PC-3 (cell line): ENCODE measurements around the gene BEX4. TPM values are rescaled to one million over a fixed set of nuclear protein-coding genes. Genes with fewer than 3 reads are reported as not detected.
"Not testable (repeated sequence)": the region's sequence is repeated elsewhere in the genome, so short reads cannot be mapped to it uniquely, and the experiment has no call there.

Experiments used
- ATAC-seq: fragments of 200-7000 bp; cut with Tn5 transposase; 2 replicates; pipeline ENCODE4 v1.9.1; 2020; ENCODE audit warnings: mild to moderate bottlenecking, moderate library complexity
- BruUV-seq: library from RNA; stranded (reverse); fragments of 400-500 nt; replicated peaks from 2 replicates; lab custom pipeline; 2021; lab: Mats Ljungman, UMichigan
- CTCF ChIA-PET: fragments of 300-600 bp; sonication (Branson Sonifier 250); formaldehyde crosslinking; loops from one replicate; lab custom pipeline; 2022; ENCODE audit warnings: antibody characterized with exemption; lab: Charles Lee
- POLR2A ChIA-PET: fragments of 300-600 bp; sonication (Branson Sonifier 250); formaldehyde crosslinking; loops from one replicate; lab custom pipeline; 2022; ENCODE audit warnings: antibody characterized with exemption; ENCODE audit not compliant: unreplicated experiment; lab: Charles Lee
- DNase-seq: peaks from one replicate; pipeline ENCODE4 v3.0.0-alpha.2; 2015
- H2AFZ ChIP-seq: fragments of 300-600 bp; sonication (generic); 2 replicates; pipeline ENCODE4 v1.6.0; 2016; ENCODE audit warnings: antibody characterized with exemption, low read length
- H3F3A ChIP-seq: fragments of 300-600 bp; sonication (generic); one replicate; pipeline ENCODE4 v1.6.0; 2017; ENCODE audit warnings: antibody characterized with exemption, low read length, control low read depth, mild to moderate bottlenecking; ENCODE audit not compliant: unreplicated experiment
- H3K27ac ChIP-seq: fragments of 300-600 bp; sonication (generic); 2 replicates; pipeline ENCODE4 v1.5.1; 2016; ENCODE audit warnings: mild to moderate bottlenecking, low read length
- H3K27me3 ChIP-seq: fragments of 300-600 bp; sonication (generic); 2 replicates; pipeline ENCODE4 v1.6.1; 2016; ENCODE audit warnings: low read length, mixed read lengths
- H3K36me3 ChIP-seq: fragments of 300-600 bp; sonication (generic); 2 replicates; pipeline ENCODE4 v1.6.1; 2016; ENCODE audit warnings: low read depth, mixed run types, low read length, mixed read lengths
- H3K4me1 ChIP-seq: fragments of 300-600 bp; sonication (generic); 2 replicates; pipeline ENCODE4 v1.5.1; 2016; ENCODE audit warnings: low read length; ENCODE audit not compliant: insufficient read depth
- H3K4me2 ChIP-seq: fragments of 300-600 bp; sonication (generic); 2 replicates; pipeline ENCODE4 v1.6.0; 2016; ENCODE audit warnings: low read length
- H3K4me3 ChIP-seq: fragments of 300-600 bp; sonication (generic); 2 replicates; pipeline ENCODE4 v1.5.1; 2016; ENCODE audit warnings: mild to moderate bottlenecking, low read length, mixed read lengths
- H3K79me2 ChIP-seq: fragments of 300-600 bp; sonication (generic); 2 replicates; pipeline ENCODE4 v1.6.1; 2017; ENCODE audit warnings: low read length, mixed read lengths
- H3K9ac ChIP-seq: fragments of 300-600 bp; sonication (generic); 2 replicates; pipeline ENCODE4 v1.6.0; 2016; ENCODE audit warnings: mild to moderate bottlenecking, low read length
- H3K9me2 ChIP-seq: fragments of 300-600 bp; sonication (generic); replicated peaks from 2 replicates; pipeline ENCODE4 v1.6.1; 2016; ENCODE audit warnings: mixed run types, low read length, mixed read lengths
- H3K9me3 ChIP-seq: fragments of 300-600 bp; sonication (generic); 2 replicates; pipeline ENCODE4 v1.6.1; 2016; ENCODE audit warnings: low read length, mixed read lengths
- H4K20me1 ChIP-seq: fragments of 300-600 bp; sonication (generic); 2 replicates; pipeline ENCODE4 v1.6.1; 2016; ENCODE audit warnings: low read length, mixed read lengths
- CTCF ChIP-seq: fragments of 300-600 bp; sonication (generic); conservative IDR thresholded peaks from 2 replicates; pipeline ENCODE4 v1.5.1; 2017; ENCODE audit warnings: antibody characterized with exemption, low read depth, mild to moderate bottlenecking, low read length
- EZH2 ChIP-seq: fragments of 300-600 bp; sonication (generic); IDR thresholded peaks from one replicate; pipeline ENCODE4 v1.6.1; 2017; ENCODE audit warnings: antibody characterized with exemption, mild to moderate bottlenecking, low read length; ENCODE audit not compliant: unreplicated experiment
- EZH2phosphoT487 ChIP-seq: fragments of 300-600 bp; sonication (generic); IDR thresholded peaks from 2 replicates; pipeline ENCODE4 v1.6.1; 2018; ENCODE audit warnings: mild to moderate bottlenecking, antibody characterized with exemption, low read length, borderline replicate concordance
- intact Hi-C: fragments of 100-400 bp; cut with micrococcal nuclease; formaldehyde crosslinking; loops from 2 replicates; pipeline ENCODE4 v1.9.0; 2023
- total RNA-seq: library from RNA; depleted of rRNA; stranded (reverse); fragments of >200 nt; gene quantifications from 2 replicates; pipeline ENCODE4 v1.2.3, GENCODE V29; 2014

Gene BEX4
- total RNA-seq, 1 experiment from 2014 or later = 10.9 TPM

GRCh38 chrX:103234869-103235268 is 20.0 kb downstream of the BEX4 start:
- POLR2A ChIA-PET = no interaction called here

GRCh38 chrX:103235608-103236007 is 20.7 kb downstream of the BEX4 start:
- ATAC-seq, H3K9me3 ChIP-seq, H2AFZ ChIP-seq, H3K36me3 ChIP-seq, H4K20me1 ChIP-seq, CTCF ChIA-PET, H3K27ac ChIP-seq, POLR2A ChIA-PET, H3K9ac ChIP-seq, H3K4me1 ChIP-seq, H3K27me3 ChIP-seq, H3K4me2 ChIP-seq, DNase-seq, H3K4me3 ChIP-seq, H3K9me2 ChIP-seq, BruUV-seq, intact Hi-C loops, H3F3A ChIP-seq, H3K79me2 ChIP-seq: not testable (repeated sequence)

More at GRCh38 chrX:103234869-103235268, 20.0 kb downstream of the BEX4 start:
- no peak for TF ChIP-seq EZH2
- TF ChIP-seq EZH2phosphoT487 = no peak
- Histone ChIP-seq H3K79me2 (no peaks in the 10 kb centered on the region), H4K20me1 (no peaks in the 10 kb centered on the region), H3K9me2 (no peaks in the 10 kb centered on the region), H3K4me1 (no peaks in the 10 kb centered on the region), H3K4me2 (no peak overlapping the region), H3K27me3 (0 out of 2 replicates have a peak, but pooled peaks cover 4% of the 10 kb centered on the region), H3K27ac (no peak overlapping the region), H2AFZ (no peak overlapping the region), H3K9me3 (no peaks in the 10 kb centered on the region), H3K9ac (no peak overlapping the region), H3F3A (no peaks in the 10 kb centered on the region), H3K36me3 (no peaks in the 10 kb centered on the region), H3K4me3 (no peak overlapping the region)
- ATAC-seq (no peak), DNase-seq (no peak)
- CTCF ChIA-PET = no interaction called here
- BruUV-seq = no TSS peak
- intact Hi-C loops = no loop called here

GRCh38 chrX:103236296-103236695 is 21.4 kb downstream of the BEX4 start:
- DNase-seq = peak; percentile 40
- ChIA-PET CTCF (no interaction called here), POLR2A (no interaction called here)
- no peaks in the 10 kb centered on the region for H3F3A ChIP-seq
- H3K27ac ChIP-seq = no peak overlapping the region
- no peak overlapping the region for H2AFZ ChIP-seq
- no peak overlapping the region for H3K9ac ChIP-seq
- no peak overlapping the region for H3K4me3 ChIP-seq
- ATAC-seq = peak; percentile 78
- no TSS peak for BruUV-seq
- H4K20me1 ChIP-seq = no peaks in the 10 kb centered on the region
- H3K4me2 ChIP-seq = no peak overlapping the region
- TF ChIP-seq CTCF (no peak), EZH2 (no peak), EZH2phosphoT487 (no peak)
- H3K9me3 ChIP-seq = no peaks in the 10 kb centered on the region
- H3K9me2 ChIP-seq = no peaks in the 10 kb centered on the region
- no peaks in the 10 kb centered on the region for H3K27me3 ChIP-seq
- H3K79me2 ChIP-seq = no peaks in the 10 kb centered on the region
- no peaks in the 10 kb centered on the region for H3K4me1 ChIP-seq
- intact Hi-C loops = no loop called here
- no peaks in the 10 kb centered on the region for H3K36me3 ChIP-seq

GRCh38 chrX:103240155-103240554 is 25.2 kb downstream of the BEX4 start:
- Histone ChIP-seq H3K4me1 (no peaks in the 10 kb centered on the region), H3F3A (no peaks in the 10 kb centered on the region), H4K20me1 (no peaks in the 10 kb centered on the region), H3K27ac (no peak overlapping the region), H3K9ac (no peak overlapping the region), H3K36me3 (no peaks in the 10 kb centered on the region), H3K4me2 (no peak overlapping the region), H3K4me3 (no peak overlapping the region), H3K9me2 (no peaks in the 10 kb centered on the region), H2AFZ (no peak overlapping the region), H3K79me2 (no peaks in the 10 kb centered on the region), H3K9me3 (no peaks in the 10 kb centered on the region), H3K27me3 (no peaks in the 10 kb centered on the region)
- POLR2A ChIA-PET = no interaction called here
- ATAC-seq = no peak
- BruUV-seq = no TSS peak
- CTCF ChIA-PET = no interaction called here
- TF ChIP-seq CTCF (no peak), EZH2phosphoT487 (no peak), EZH2 (no peak)
- intact Hi-C loops = no loop called here
- DNase-seq = no peak
